NCI-H2107 (cell line): ENCODE results near the gene COMMD7.

Experiments used
- DNase-seq: peaks from one replicate; lab custom pipeline; 2025; lab: John Stamatoyannopoulos, UW

The COMMD7 gene

GRCh38 chr20:32675223-32675975 lies 67.9 kb downstream of the COMMD7 start:
- DNase-seq, result no peak

DNA sequence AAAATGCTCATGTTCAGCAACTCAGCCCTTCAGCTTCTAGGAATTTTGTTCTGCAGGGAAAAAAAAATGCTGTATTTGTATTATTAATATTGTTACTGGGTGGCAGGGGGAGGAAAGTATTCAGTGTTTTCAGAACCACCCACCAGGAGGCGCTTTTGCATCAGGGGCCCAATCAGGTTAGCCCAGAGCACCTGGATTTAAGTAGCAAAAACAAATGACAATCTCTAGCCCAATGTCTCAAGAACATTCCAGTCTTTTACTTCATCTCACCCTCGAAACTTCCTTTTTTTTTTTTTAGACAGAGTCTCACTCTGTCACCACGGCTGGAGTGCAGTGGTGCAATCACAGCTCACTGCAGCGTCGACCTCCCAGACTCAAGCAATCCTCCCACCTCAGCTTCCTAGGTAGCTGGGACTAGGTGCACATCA lies 68.9 kb downstream of the COMMD7 start:
- DNase-seq, result no peak

GRCh38 chr20:32672982-32673851 lies 70.0 kb downstream of the COMMD7 start:
- no peak for DNase-seq

DNA sequence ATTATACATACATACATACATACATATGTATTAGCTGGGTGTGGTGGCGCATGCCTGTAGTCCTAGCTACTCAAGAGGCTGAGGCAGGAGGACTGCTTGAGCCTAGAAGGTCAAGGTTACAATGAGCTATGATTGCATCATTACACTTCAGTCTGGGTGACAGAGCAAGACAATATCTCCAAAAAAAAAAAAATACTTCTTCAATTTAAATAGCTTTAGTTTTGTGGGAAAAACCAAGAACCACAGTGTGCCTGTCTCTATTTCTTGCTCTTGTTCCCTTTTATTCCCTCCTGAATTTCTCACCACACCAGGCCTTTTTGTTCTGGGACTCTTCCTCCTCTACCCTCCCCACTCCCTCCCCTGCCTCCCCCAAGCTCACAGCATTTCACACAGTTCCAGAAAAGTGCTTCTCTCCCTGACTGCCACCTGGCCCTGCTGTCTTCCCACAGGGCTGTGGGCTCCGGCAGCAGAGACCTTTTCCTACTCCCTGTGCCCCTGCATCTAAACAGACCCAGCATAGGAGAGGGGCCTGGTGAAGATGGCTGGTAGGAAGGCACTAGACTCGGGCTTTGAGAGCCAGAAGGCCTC lies 70.8 kb downstream of the COMMD7 start:
- DNase-seq, result no peak

- no peak for DNase-seq
Observed at GRCh38 chr20:32670773-32671455, 72.4 kb downstream of the COMMD7 start.

GRCh38 chr20:32667027-32667426 lies 76.2 kb downstream of the COMMD7 start:
- no peak for DNase-seq

GRCh38 chr20:32664678-32665159 lies 78.5 kb downstream of the COMMD7 start:
- no peak for DNase-seq

DNA sequence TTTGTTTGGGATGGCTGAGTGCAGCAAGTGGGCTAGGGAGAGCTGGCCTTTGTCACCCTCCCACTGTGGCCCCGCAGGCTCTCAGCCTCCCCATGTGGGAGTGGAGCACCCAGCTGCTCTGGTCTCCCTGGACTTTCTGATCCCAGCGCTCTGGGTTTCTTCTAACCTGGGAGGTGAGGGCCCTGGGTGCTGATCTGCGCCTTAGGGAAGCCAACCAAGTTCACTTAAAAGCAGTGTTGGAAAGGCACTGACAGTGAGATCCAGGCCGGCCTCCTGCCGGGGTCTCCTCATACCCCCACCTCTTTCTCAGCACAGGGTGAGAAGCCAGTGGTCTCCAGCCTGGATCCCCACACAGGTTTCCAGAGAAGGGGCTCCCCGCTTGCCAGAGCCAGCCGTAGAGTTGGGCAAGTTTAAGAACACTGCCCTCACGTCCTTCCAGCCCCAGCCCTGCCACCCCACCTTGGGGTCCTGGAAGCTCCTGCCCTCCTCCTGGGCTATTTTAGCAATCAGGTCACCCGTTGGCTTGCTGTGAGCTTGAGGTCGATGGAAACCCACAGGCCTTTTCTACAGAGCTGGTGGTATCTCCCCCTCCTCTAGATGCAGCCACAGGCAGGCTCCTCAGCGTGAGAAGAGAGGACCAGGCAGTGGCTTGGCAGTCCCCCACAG lies 79.1 kb downstream of the COMMD7 start:
- DNase-seq, result no peak

- DNase-seq, result no peak
Observed at GRCh38 chr20:32663335-32664011, 79.8 kb downstream of the COMMD7 start.

DNA sequence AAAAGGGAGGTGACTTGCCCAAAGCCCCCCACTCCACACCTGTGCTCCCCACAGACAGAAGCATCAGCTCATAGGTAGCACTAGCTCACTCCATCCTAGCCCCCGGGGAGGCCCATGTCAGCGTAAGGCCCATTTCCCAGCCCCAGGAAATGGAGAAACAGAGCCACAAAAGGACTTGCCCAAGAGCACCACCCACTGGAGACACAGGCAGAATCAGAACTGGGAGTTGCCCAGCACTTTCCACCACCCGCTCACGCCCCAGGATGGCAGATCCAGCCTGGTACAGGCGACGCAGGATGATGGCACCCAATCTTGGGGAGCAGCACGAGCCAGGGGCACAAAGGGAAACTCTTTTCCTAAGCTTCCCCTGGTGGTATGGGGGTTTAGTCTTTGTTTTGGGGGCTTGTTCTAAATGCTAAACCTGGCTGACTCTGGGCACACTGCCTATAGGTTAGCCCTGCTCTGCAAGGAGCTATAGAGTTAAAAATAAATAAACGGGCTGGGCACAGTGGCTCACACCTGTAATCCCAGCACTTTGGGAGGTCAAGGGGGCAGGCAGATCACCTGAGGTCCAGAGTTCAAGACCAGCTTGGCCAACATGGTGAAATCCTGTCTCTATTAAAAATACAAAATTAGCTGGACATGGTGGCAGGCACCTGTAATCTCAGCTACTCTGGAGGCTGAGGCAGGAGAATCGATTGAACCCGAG lies 81.3 kb downstream of the COMMD7 start:
- no peak for DNase-seq

- DNase-seq, result no peak
Observed at GRCh38 chr20:32660661-32661060, 82.6 kb downstream of the COMMD7 start.

DNA sequence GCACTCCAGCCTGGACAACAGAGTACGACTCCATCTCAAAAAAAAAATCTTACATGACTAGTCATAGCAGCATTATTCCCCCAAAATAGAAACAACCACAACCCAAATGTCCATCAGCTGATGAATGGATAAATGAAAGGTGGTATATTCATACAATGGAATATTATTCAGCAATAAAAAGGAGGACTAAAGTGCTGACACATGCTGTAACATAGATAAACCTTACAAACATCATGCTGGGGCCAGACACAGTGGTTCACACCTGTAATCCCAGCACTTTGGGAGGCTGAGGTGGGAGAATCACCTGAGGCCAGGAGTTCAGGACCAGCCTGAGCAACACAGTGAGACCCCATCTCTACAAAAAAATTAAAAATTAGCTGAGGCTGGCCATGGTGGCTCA lies 86.4 kb downstream of the COMMD7 start:
- DNase-seq, result no peak

- no peak for DNase-seq
Observed at GRCh38 chr20:32655903-32656512, 87.3 kb downstream of the COMMD7 start.

DNA sequence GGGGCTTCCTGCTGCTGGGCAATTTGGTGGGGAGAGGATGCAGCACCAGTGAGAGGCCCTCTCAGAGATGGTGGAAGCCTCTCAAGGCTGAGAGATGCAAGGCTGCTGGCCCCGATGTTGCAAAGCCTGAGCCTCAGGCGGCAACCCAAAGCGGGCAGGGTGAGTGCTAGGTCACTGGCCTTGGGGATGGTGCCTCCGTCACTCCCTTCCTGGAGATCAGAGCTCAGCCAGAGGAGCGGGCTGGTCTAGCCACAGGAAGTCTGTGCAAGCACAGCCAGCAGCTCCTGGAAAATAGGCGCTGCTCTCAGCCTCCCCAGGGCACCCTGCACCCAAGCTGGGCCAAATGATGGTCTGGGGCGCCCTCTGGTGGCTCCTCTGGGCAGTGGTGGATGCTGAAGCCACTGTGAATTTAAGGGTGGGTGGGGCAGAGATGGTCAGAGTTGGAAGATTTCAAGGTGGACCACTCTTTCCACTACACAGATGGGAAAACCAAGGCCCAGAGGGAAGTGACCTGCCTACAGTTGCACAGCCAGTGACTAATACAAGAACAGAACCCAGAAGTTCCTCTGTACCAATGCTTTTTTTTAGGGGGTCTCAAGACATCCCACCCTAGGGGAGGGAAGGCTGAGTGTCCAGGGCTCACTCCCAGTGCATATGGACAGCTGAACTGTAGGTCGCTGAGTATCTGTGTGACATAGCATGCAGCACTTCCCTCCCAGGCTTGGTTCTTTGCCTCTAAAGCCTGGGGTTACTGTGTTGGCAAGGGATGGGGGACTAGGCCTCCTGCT lies 90.3 kb downstream of the COMMD7 start:
- no peak for DNase-seq
